Measurements from ENCODE around the gene GBP7.
A peak's percentile ranks its signal among the peaks of the same experiment; 100 is the strongest.

The GBP7 gene

GRCh38 chr1:89169166-89169565 lies 6.6 kb downstream of the GBP7 start:
- no peak for DNase-seq (ENCODE audit: low read depth)
- TF ChIP-seq, protein P1, sequence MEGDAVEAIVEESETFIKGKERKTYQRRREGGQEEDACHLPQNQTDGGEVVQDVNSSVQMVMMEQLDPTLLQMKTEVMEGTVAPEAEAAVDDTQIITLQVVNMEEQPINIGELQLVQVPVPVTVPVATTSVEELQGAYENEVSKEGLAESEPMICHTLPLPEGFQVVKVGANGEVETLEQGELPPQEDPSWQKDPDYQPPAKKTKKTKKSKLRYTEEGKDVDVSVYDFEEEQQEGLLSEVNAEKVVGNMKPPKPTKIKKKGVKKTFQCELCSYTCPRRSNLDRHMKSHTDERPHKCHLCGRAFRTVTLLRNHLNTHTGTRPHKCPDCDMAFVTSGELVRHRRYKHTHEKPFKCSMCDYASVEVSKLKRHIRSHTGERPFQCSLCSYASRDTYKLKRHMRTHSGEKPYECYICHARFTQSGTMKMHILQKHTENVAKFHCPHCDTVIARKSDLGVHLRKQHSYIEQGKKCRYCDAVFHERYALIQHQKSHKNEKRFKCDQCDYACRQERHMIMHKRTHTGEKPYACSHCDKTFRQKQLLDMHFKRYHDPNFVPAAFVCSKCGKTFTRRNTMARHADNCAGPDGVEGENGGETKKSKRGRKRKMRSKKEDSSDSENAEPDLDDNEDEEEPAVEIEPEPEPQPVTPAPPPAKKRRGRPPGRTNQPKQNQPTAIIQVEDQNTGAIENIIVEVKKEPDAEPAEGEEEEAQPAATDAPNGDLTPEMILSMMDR (conservative IDR thresholded peaks at IDR 0.05; ENCODE audit: low read length), result no peak
- H3K4me3 ChIP-seq (ENCODE audit: low read length), result no peak overlapping the region

- DNase-seq (ENCODE audit: low read depth), result no peak
- no peak overlapping the region for H3K4me3 ChIP-seq (ENCODE audit: low read length)
- TF ChIP-seq, protein P1 (conservative IDR thresholded peaks at IDR 0.05; ENCODE audit: low read length), result no peak
Measured at GRCh38 chr1:89167590-89168230, 8.1 kb downstream of the GBP7 start.

DNA sequence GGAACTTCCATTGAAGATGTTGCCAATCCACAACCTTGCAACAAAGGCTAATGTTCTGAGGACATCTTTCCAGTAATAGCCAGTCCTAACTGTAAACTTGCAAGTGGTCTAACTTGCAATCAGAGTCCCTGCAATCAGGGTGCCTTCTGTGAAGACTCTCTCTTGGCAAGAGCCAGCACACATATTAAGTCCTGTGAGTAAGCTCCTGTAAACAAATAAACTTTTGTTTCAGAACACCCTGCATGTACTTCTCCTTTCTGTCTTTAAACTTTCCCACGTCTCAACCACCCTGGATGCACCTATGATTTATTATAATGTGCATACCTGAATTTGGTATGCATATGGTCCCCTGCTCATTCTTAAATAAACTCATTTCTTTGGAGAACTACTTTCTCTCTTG lies 9.1 kb downstream of the GBP7 start:
- H3K4me3 ChIP-seq (ENCODE audit: low read length), result no peak overlapping the region
- DNase-seq (ENCODE audit: low read depth), result peak; percentile 12
- TF ChIP-seq, protein P1 (conservative IDR thresholded peaks at IDR 0.05; ENCODE audit: low read length), result no peak

- H3K4me3 ChIP-seq (ENCODE audit: low read length), result no peak overlapping the region
- TF ChIP-seq, protein P1 (conservative IDR thresholded peaks at IDR 0.05; ENCODE audit: low read length), result no peak
- no peak for DNase-seq (ENCODE audit: low read depth)
Measured at GRCh38 chr1:89165811-89166210, 10.0 kb downstream of the GBP7 start.

DNA sequence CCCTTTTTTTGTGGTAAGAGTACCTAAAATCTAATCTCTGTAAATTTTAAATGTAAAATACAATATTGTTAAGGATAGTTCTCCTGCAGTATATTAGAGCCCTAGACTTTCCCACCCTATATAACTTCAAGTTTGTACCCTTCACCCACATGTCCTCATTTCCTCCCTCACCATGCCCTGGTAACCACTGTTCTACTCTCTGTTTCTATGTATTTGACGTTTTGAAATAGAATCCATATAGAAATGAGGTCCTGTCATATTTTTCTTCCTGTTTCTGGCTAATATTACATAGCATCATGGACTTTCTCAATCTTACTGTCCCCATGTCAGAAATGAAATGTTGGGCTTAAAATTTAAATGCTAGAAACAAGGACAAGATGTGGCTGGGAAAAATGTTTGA lies 24.8 kb downstream of the GBP7 start:
- TF ChIP-seq, protein P1 (conservative IDR thresholded peaks at IDR 0.05; ENCODE audit: low read length), result no peak
- no peak for DNase-seq (ENCODE audit: low read depth)

DNA sequence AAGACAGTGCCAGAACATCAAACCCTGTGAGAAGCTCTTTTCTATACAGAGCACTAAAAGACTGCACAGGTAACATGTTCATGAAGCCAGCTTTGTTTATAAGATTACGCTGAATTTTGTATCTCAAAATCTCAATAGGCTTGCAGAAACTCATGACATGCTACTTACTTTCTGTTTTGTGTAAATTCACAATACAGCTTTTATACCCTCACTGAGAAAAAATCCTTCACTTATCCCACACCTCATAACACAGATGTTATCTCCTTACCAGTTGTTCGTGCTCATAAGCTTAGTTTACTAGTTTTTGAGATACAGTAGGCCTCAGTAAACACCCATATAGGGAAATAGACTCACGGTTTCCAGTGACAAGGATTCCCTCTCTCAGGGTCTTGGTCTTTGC lies 25.8 kb downstream of the GBP7 start:
- TF ChIP-seq, protein P1 (conservative IDR thresholded peaks at IDR 0.05; ENCODE audit: low read length), result no peak
- DNase-seq (ENCODE audit: low read depth), result no peak
- no peak overlapping the region for H3K4me3 ChIP-seq (ENCODE audit: low read length)

More for the DNA sequence above, 24.8 kb downstream of the GBP7 start:
- H3K4me3 ChIP-seq (ENCODE audit: low read length), result no peak overlapping the region

DNA sequence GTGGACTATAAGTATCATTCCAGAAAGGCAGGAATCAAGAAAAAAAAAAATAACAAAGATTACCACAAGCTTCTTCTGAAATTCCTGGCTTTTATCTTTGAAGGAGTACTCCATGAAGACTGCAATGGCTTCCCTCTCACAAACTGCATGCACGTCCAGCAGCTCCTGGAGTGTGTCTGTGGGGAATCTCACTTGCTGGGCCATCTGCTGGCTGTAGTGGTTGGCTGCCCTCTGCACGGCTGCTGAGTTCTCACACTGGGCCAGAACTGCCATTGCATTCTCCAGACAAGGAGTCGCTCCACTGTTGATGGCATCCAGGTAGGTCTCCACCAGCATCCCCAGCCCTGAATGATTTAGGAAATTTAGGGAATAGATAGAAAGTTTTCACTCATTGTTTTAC lies 26.6 kb downstream of the GBP7 start:
- peak; percentile 36 for DNase-seq (ENCODE audit: low read depth)
- no peak overlapping the region for H3K4me3 ChIP-seq (ENCODE audit: low read length)
- TF ChIP-seq, protein P1 (conservative IDR thresholded peaks at IDR 0.05; ENCODE audit: low read length), result peak; percentile 45
